ENCODE measurements around the gene MGAT3. TPM values are rescaled to one million over a fixed set of nuclear protein-coding genes. Genes with fewer than 3 reads are reported as not detected.

The MGAT3 gene
- total and polyA plus RNA-seq, 2 of the 8 experiments (the other 6 are each of a cell fraction or from before 2014, with no cell fraction given): 4.3 to 9.2 TPM

DNA sequence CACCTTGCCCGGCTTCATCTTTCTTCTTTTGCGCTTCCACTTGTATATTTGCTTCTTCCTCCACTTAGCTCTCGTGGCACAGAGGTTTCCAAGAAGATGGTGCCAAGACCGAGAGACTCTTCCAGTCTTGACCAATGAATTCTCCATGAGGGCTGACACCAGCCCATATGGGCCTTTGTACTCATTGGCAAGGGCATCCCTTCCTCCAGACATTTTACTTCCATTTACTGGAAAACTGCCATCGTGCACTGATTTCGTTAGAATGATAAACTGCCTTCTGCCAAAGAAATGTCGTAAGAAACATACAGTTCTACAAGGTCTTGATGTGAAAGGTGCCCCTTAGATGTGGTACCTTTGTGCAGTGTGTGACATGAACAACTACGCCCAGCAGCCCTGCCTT lies 40.6 kb downstream of the MGAT3 start:
- H2AK5ac ChIP-seq (ENCODE audit: low read depth, low read length): no peak overlapping the region
- no peak overlapping the region for H2BK20ac ChIP-seq (ENCODE audit: low read length)
- H4K91ac ChIP-seq (replicated peaks; ENCODE audit: insufficient read length, low read length): no peak overlapping the region
- no peak overlapping the region for H3K56ac ChIP-seq (replicated peaks; ENCODE audit: insufficient read length, low read depth, low read length)
- H4K5ac ChIP-seq (ENCODE audit: insufficient read length, low read depth, low read length): no peak overlapping the region
- no peak overlapping the region for H3K4ac ChIP-seq (replicated peaks; ENCODE audit: insufficient read length, low read depth, low read length)
- no peak for FAIRE-seq
- H2AFZ ChIP-seq (ENCODE audit: low read length): no peak overlapping the region
- no peaks in the 10 kb centered on the region for H3K36me3 ChIP-seq (ENCODE audit: control insufficient read depth in 2 of 4, insufficient read depth in 4 of 4, low read length in 3 of 4)
- no peaks in the 10 kb centered on the region; the same call in 1 of the 2 replicates for H3K23me2 ChIP-seq (ENCODE audit: low read depth, low read length)
- no peak overlapping the region for H2BK12ac ChIP-seq (ENCODE audit: low read depth, low read length)
- DNase-seq (ENCODE audit: low read depth in 1 of 2, low spot score in 2 of 2): no peak
- CTCF ChIA-PET (ENCODE audit: partially characterized antibody): interaction anchor here (0.6 to 19.7 kb wide), 10 partner anchors 14 to 889 kb away, joined by 3 to 361 read pairs (median 29); partner anchors contain the start of genes ATF4 and RPS19BP1
- no peak overlapping the region for H3K18ac ChIP-seq (ENCODE audit: extremely low read depth, low read length)
- no peak overlapping the region for H3K23ac ChIP-seq (ENCODE audit: insufficient read length)
- H3K14ac ChIP-seq (ENCODE audit: insufficient read length): no peak overlapping the region
- no peaks in the 10 kb centered on the region for H3K79me2 ChIP-seq (ENCODE audit: control insufficient read depth in 1 of 2, insufficient read depth in 2 of 2, low read length in 2 of 2)
- peaks cover 0 to 5% (median 2%) of the 10 kb centered on the region in 4 experiments; a peak in 4 of 7 replicates for H3K4me1 ChIP-seq (replicated peaks in 1 of 4; ENCODE audit: control insufficient read depth in 3 of 4, insufficient read depth in 4 of 4, low read length in 3 of 4)
- POLR2A ChIA-PET (ENCODE audit: partially characterized antibody): interaction anchor here (0.6 to 2.5 kb wide), 3 partner anchors 25 to 185 kb away, joined by 3 to 14 read pairs (median 10); no protein-coding TSS in a partner anchor
- no peak overlapping the region for H3K27ac ChIP-seq (ENCODE audit: low read depth, low read length)
- no peak overlapping the region for H3K4me2 ChIP-seq (ENCODE audit: insufficient read depth in 1 of 2, low read depth in 2 of 2, low read length in 2 of 2)
- H2BK5ac ChIP-seq (ENCODE audit: low read depth, low read length): no peak overlapping the region
- no peak overlapping the region for H2BK120ac ChIP-seq (replicated peaks; ENCODE audit: low read depth, low read length)
- no peaks in the 10 kb centered on the region for H3K9me3 ChIP-seq (ENCODE audit: insufficient read depth in 2 of 2, low read depth in 1 of 2, low read length in 1 of 2)
- no peak for TF ChIP-seq SUZ12 (IDR thresholded peaks at IDR 0.05; ENCODE audit: low read length)
- no peak for TF ChIP-seq BCL11A (IDR thresholded peaks at IDR 0.05; ENCODE audit: low read depth in 2 of 2, low read length in 2 of 2)
- TF ChIP-seq, protein P1, sequence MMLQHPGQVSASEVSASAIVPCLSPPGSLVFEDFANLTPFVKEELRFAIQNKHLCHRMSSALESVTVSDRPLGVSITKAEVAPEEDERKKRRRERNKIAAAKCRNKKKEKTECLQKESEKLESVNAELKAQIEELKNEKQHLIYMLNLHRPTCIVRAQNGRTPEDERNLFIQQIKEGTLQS (IDR thresholded peaks at IDR 0.05; ENCODE audit: insufficient read depth, low read depth, low read length): no peak
- no peak for TF ChIP-seq NRF1 (IDR thresholded peaks at IDR 0.05; ENCODE audit: low read depth, low read length)
- no peak for TF ChIP-seq PHF8 (conservative IDR thresholded peaks at IDR 0.05; ENCODE audit: low read depth, low read length)
- TF ChIP-seq TBP (IDR thresholded peaks at IDR 0.05; ENCODE audit: low read depth, low read length): no peak
- no peak for TF ChIP-seq SP2 (IDR thresholded peaks at IDR 0.05; ENCODE audit: low read length)
- TF ChIP-seq, protein P2, sequence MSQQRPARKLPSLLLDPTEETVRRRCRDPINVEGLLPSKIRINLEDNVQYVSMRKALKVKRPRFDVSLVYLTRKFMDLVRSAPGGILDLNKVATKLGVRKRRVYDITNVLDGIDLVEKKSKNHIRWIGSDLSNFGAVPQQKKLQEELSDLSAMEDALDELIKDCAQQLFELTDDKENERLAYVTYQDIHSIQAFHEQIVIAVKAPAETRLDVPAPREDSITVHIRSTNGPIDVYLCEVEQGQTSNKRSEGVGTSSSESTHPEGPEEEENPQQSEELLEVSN (IDR thresholded peaks at IDR 0.05): no peak
- no peak overlapping the region for H3K4me3 ChIP-seq (ENCODE audit: extremely low read depth in 1 of 4, insufficient read depth in 2 of 4, low read depth in 3 of 4, low read length in 4 of 4)
- no peak overlapping the region for H3K9ac ChIP-seq (replicated peaks in 1 of 4; ENCODE audit: extremely low read depth in 1 of 4, low read depth in 3 of 4, low read length in 3 of 4)
- no peak overlapping the region for H2BK15ac ChIP-seq (ENCODE audit: low read length)
- H4K20me1 ChIP-seq (replicated peaks in 1 of 2; ENCODE audit: control insufficient read depth in 1 of 2, insufficient read depth in 2 of 2, low read length in 2 of 2): peaks cover 0 to 4% of the 10 kb centered on the region in 2 experiments
- H4K8ac ChIP-seq (ENCODE audit: extremely low read depth, insufficient read depth, low read length): no peak overlapping the region
- WGBS, 2 experiments (ENCODE audit: extremely low coverage in 1 of 2, insufficient coverage in 1 of 2, insufficient read length in 1 of 2, insufficient replicate concordance in 2 of 2, low coverage in 1 of 2, low lambda C conversion rate in 2 of 2, missing lambda C conversion rate in 1 of 2): 81% methylated on average over 8 of the region's 8 CpGs; no CpG with 5 or more reads in 1 of the 2 experiments
- no peaks in the 10 kb centered on the region for H3K79me1 ChIP-seq (ENCODE audit: low read depth, low read length)
- peaks cover 0 to 51% (median 18%) of the 10 kb centered on the region in 4 experiments; a peak in 5 of 7 replicates for H3K27me3 ChIP-seq (replicated peaks in 1 of 4; ENCODE audit: control insufficient read depth in 3 of 4, extremely low read depth in 1 of 4, insufficient read depth in 3 of 4, low read length in 3 of 4)

Data from H1 (cell line).